ENCODE results near the gene RNF183. TPM values are rescaled to one million over a fixed set of nuclear protein-coding genes. Genes with fewer than 3 reads are reported as not detected.

Gene RNF183
- polyA plus RNA-seq, 1 donor from 2014 or later: not detected

- no peaks in the 10 kb centered on the region for H3K79me2 ChIP-seq (replicated peaks; ENCODE audit: insufficient read depth, low read length)
- TF ChIP-seq REST (IDR thresholded peaks at IDR 0.05; ENCODE audit: borderline replicate concordance): no peak
- TF ChIP-seq SMC3 (conservative IDR thresholded peaks at IDR 0.05; ENCODE audit: poor library complexity): no peak
- TF ChIP-seq POLR2AphosphoS5 (IDR thresholded peaks at IDR 0.05): no peak
- TF ChIP-seq TAF1 (IDR thresholded peaks at IDR 0.05; ENCODE audit: low read depth): no peak
- TF ChIP-seq EZH2 (IDR thresholded peaks at IDR 0.05; ENCODE audit: borderline replicate concordance, insufficient read depth, low read length, poor library complexity, severe bottlenecking): no peak
- TF ChIP-seq RAD21 (conservative IDR thresholded peaks at IDR 0.05): no peak
- TF ChIP-seq MXI1 (conservative IDR thresholded peaks at IDR 0.05; ENCODE audit: poor library complexity, severe bottlenecking): no peak
- TF ChIP-seq EP300 (conservative IDR thresholded peaks at IDR 0.05; ENCODE audit: poor library complexity, severe bottlenecking): no peak
- TF ChIP-seq CTCF (IDR thresholded peaks at IDR 0.05; ENCODE audit: poor library complexity, severe bottlenecking): no peak
- no peak overlapping the region for H2AFZ ChIP-seq (ENCODE audit: low read depth, low read length)
- H3F3A ChIP-seq (ENCODE audit: insufficient read depth, low read length, poor library complexity, severe bottlenecking): no peaks in the 10 kb centered on the region
- no peak overlapping the region for H3K27ac ChIP-seq (ENCODE audit: low read length)
- H3K4me2 ChIP-seq (ENCODE audit: low read length): no peak overlapping the region
- no peaks in the 10 kb centered on the region for H4K20me1 ChIP-seq (ENCODE audit: insufficient read depth)
- no peaks in the 10 kb centered on the region for H3K9me2 ChIP-seq (ENCODE audit: insufficient read depth, low read length)
- no peaks in the 10 kb centered on the region for H3K36me3 ChIP-seq (ENCODE audit: insufficient read depth, low read length)
- H3K9ac ChIP-seq (ENCODE audit: low read length): no peak overlapping the region
- no peaks in the 10 kb centered on the region for H3K9me3 ChIP-seq (ENCODE audit: low read length)
- no peaks in the 10 kb centered on the region for H3K27me3 ChIP-seq (ENCODE audit: insufficient read depth, low read depth, low read length)
- no peak overlapping the region for H3K4me3 ChIP-seq (ENCODE audit: low read length)
These were observed 15.9 kb upstream of the RNF183 start for GRCh38 chr9:113319054-113319453.

- H3K9me3 ChIP-seq (ENCODE audit: low read length): no peaks in the 10 kb centered on the region
- no peak overlapping the region for H2AFZ ChIP-seq (ENCODE audit: low read depth, low read length)
- H3K9ac ChIP-seq (ENCODE audit: low read length): no peak overlapping the region
- H3K4me2 ChIP-seq (ENCODE audit: low read length): no peak overlapping the region
- H4K20me1 ChIP-seq (ENCODE audit: insufficient read depth): no peaks in the 10 kb centered on the region
- H3K27me3 ChIP-seq (ENCODE audit: insufficient read depth, low read depth, low read length): no peaks in the 10 kb centered on the region
- no peaks in the 10 kb centered on the region for H3K79me2 ChIP-seq (replicated peaks; ENCODE audit: insufficient read depth, low read length)
- H3K36me3 ChIP-seq (ENCODE audit: insufficient read depth, low read length): no peaks in the 10 kb centered on the region
- TF ChIP-seq CTCF (IDR thresholded peaks at IDR 0.05; ENCODE audit: poor library complexity, severe bottlenecking) (no peak), REST (IDR thresholded peaks at IDR 0.05; ENCODE audit: borderline replicate concordance) (no peak), POLR2AphosphoS5 (IDR thresholded peaks at IDR 0.05) (no peak), RAD21 (conservative IDR thresholded peaks at IDR 0.05) (no peak), TAF1 (IDR thresholded peaks at IDR 0.05; ENCODE audit: low read depth) (no peak), SMC3 (conservative IDR thresholded peaks at IDR 0.05; ENCODE audit: poor library complexity) (no peak)
- H3K9me2 ChIP-seq (ENCODE audit: insufficient read depth, low read length): no peaks in the 10 kb centered on the region
- no peaks in the 10 kb centered on the region for H3F3A ChIP-seq (ENCODE audit: insufficient read depth, low read length, poor library complexity, severe bottlenecking)
- H3K27ac ChIP-seq (ENCODE audit: low read length): no peak overlapping the region
- no peak overlapping the region for H3K4me3 ChIP-seq (ENCODE audit: low read length)
These were observed 14.6 kb upstream of the RNF183 start for GRCh38 chr9:113317777-113318176.

Data from neural cell (in vitro differentiated cells).